OCI-LY1 (cell line): ENCODE measurements around the gene UCP2.

Experiments
- H2AFZ ChIP-seq: fragments of 200-600 bp; sonication (generic), shearing (Covaris generic); 2 replicates; pipeline ENCODE4 v1.6.0; 2014; ENCODE audit warnings: antibody characterized with exemption, mild to moderate bottlenecking, low read length
- H3F3A ChIP-seq: fragments of 200-600 bp; sonication (generic), shearing (Covaris generic); 2 replicates; pipeline ENCODE4 v1.6.0; 2014; ENCODE audit warnings: mild to moderate bottlenecking, antibody characterized with exemption, low read length, moderate library complexity; ENCODE audit not compliant: insufficient read depth
- H3K27ac ChIP-seq: fragments of 200-600 bp; sonication (generic); 2 replicates; pipeline ENCODE4 v1.5.1; 2014; ENCODE audit warnings: low read length, mixed run types, mild to moderate bottlenecking, low read depth; ENCODE audit not compliant: poor library complexity, severe bottlenecking
- H3K27me3 ChIP-seq: fragments of 200-600 bp; sonication (generic); 2 replicates; pipeline ENCODE4 v1.6.0; 2014; ENCODE audit warnings: antibody characterized with exemption, mild to moderate bottlenecking, low read length, moderate library complexity; ENCODE audit not compliant: insufficient read depth
- H3K36me3 ChIP-seq: fragments of 200-600 bp; sonication (generic); 2 replicates; pipeline ENCODE4 v1.6.1; 2014; ENCODE audit warnings: mild to moderate bottlenecking, antibody characterized with exemption, low read length, moderate library complexity, mixed read lengths; ENCODE audit not compliant: insufficient read depth
- H3K4me1 ChIP-seq: fragments of 200-600 bp; sonication (generic); 2 replicates; pipeline ENCODE4 v1.5.1; 2014; ENCODE audit warnings: mild to moderate bottlenecking, low read length, moderate library complexity; ENCODE audit not compliant: insufficient read depth, severe bottlenecking
- H3K4me2 ChIP-seq: fragments of 200-600 bp; sonication (generic), shearing (Covaris generic); 2 replicates; pipeline ENCODE4 v1.6.1; 2014; ENCODE audit warnings: low read length
- H3K4me3 ChIP-seq: fragments of 200-600 bp; sonication (generic); 2 replicates; pipeline ENCODE4 v1.5.1; 2014; ENCODE audit warnings: low read length, low read depth, mild to moderate bottlenecking, mixed read lengths; ENCODE audit not compliant: poor library complexity, severe bottlenecking
- H3K79me2 ChIP-seq: fragments of 200-600 bp; shearing (Covaris generic); 2 replicates; pipeline ENCODE4 v1.6.1; 2016; ENCODE audit warnings: mixed run types, low read length, mixed read lengths; ENCODE audit not compliant: insufficient read depth
- H3K9ac ChIP-seq: fragments of 200-600 bp; sonication (generic), shearing (Covaris generic); 2 replicates; pipeline ENCODE4 v1.6.1; 2014; ENCODE audit warnings: mild to moderate bottlenecking, low read length, mixed read lengths
- H3K9me2 ChIP-seq: fragments of 200-600 bp; sonication (generic), shearing (Covaris generic); 2 replicates; pipeline ENCODE4 v1.6.1; 2014; ENCODE audit warnings: low read depth, mild to moderate bottlenecking, low read length, mixed read lengths
- H3K9me3 ChIP-seq: fragments of 200-600 bp; shearing (Covaris generic); 2 replicates; pipeline ENCODE4 v1.6.1; 2014; ENCODE audit warnings: low read length, mixed read lengths
- H4K20me1 ChIP-seq: fragments of 200-600 bp; sonication (generic), shearing (Covaris generic); 2 replicates; pipeline ENCODE4 v1.6.0; 2016; ENCODE audit warnings: mild to moderate bottlenecking, low read length; ENCODE audit not compliant: insufficient read depth
- EZH2 ChIP-seq: fragments of 200-600 bp; sonication (generic), shearing (Covaris generic); IDR thresholded peaks from 2 replicates; pipeline ENCODE4 v1.8.0; 2017; ENCODE audit warnings: borderline replicate concordance, mixed run types, mild to moderate bottlenecking, antibody characterized with exemption, low read length, moderate library complexity, mixed read lengths
- TF ChIP-seq, protein P1 (sequence below): fragments of 200-600 bp; sonication (generic), shearing (Covaris generic); IDR thresholded peaks from 2 replicates; pipeline ENCODE4 v1.5.1; 2017; ENCODE audit warnings: mild to moderate bottlenecking, antibody characterized with exemption, low read length, moderate library complexity, mixed read lengths

UCP2 gene

DNA sequence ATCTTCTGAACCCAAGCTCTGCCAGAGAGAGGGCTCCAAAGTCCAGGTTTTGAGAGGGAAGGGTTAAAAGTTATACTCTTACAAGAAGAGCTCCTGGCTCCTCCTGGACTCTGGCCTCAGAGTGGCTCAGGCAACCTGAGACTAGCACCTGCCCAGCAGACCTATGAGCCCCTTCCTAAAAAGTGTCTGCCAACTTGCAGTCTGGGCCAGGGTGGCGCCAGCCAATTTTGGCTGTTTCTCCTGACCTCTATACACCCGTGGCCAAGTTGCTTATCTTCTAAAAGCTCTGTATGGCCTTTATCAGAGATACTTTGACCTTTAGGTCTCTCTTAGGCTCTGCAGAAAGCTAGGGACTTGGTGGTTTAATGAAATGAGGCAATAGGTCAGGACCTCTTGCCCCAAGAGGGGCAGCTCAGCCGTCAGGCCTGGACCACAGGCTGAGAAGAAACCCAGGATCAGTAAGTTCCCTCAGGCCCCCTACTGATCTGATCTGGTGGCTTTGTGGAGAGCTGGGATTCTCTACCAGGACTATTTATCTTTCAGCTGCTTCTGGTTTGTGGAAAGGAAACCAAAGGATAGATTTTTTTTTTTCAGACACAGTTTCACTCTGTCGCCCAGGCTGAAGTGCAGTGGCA, 36.6 kb upstream of the UCP2 start:
- Histone ChIP-seq H3K4me2 (no peak overlapping the region), H3F3A (no peaks in the 10 kb centered on the region), H3K4me1 (peaks cover 16% of the 10 kb centered on the region), H3K79me2 (no peaks in the 10 kb centered on the region), H3K9me2 (no peaks in the 10 kb centered on the region), H3K9ac (no peak overlapping the region), H3K36me3 (peaks cover 3% of the 10 kb centered on the region; the same call in 1 of the 2 replicates), H3K9me3 (no peaks in the 10 kb centered on the region), H3K27ac (no peak overlapping the region), H3K4me3 (no peak overlapping the region), H3K27me3 (no peaks in the 10 kb centered on the region), H4K20me1 (no peaks in the 10 kb centered on the region), H2AFZ (no peak overlapping the region)
- TF ChIP-seq, protein P1, sequence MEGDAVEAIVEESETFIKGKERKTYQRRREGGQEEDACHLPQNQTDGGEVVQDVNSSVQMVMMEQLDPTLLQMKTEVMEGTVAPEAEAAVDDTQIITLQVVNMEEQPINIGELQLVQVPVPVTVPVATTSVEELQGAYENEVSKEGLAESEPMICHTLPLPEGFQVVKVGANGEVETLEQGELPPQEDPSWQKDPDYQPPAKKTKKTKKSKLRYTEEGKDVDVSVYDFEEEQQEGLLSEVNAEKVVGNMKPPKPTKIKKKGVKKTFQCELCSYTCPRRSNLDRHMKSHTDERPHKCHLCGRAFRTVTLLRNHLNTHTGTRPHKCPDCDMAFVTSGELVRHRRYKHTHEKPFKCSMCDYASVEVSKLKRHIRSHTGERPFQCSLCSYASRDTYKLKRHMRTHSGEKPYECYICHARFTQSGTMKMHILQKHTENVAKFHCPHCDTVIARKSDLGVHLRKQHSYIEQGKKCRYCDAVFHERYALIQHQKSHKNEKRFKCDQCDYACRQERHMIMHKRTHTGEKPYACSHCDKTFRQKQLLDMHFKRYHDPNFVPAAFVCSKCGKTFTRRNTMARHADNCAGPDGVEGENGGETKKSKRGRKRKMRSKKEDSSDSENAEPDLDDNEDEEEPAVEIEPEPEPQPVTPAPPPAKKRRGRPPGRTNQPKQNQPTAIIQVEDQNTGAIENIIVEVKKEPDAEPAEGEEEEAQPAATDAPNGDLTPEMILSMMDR: no peak
- no peak for TF ChIP-seq EZH2

DNA sequence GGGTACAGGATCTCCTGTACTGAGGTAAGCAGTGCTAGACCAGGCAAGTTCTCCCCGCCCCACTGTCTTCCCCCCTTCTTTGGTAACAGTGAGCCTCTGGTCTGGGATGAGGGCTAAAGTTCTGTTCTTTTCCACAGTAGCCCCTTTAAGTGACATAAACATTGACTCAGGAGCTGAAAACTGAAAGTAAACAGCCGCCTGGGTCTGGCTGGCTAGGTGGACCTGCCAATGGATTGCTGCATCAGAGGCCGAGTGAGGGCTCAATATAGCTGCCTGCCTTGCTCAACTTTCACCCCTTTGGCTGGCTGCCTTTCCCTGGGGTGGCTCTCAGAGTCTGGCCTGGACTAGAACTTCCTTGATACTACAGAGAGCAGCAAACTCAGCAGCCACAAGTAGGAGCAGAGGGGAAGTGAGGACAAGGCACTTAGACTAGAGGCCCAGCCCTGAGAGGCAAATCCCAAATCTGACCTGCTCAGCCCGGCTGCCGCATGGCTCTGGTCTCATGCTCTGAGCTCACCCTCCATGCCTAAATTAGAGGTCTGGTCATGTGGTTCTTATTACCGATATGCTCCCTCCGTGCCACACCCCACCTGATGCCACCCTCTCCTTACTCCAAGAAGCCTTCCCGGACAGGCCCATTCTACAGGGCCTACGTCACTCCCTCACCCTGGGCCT, 35.8 kb upstream of the UCP2 start:
- no peak overlapping the region for H3K9ac ChIP-seq
- no peak overlapping the region for H3K27ac ChIP-seq
- H3K9me2 ChIP-seq: no peaks in the 10 kb centered on the region
- no peak for TF ChIP-seq EZH2
- TF ChIP-seq, protein P1: no peak
- no peaks in the 10 kb centered on the region for H3K27me3 ChIP-seq
- peaks cover 16% of the 10 kb centered on the region for H3K4me1 ChIP-seq
- no peaks in the 10 kb centered on the region for H4K20me1 ChIP-seq
- no peaks in the 10 kb centered on the region for H3K79me2 ChIP-seq
- H2AFZ ChIP-seq: no peak overlapping the region
- H3K36me3 ChIP-seq: no peaks in the 10 kb centered on the region; the same call in 1 of the 2 replicates
- H3K9me3 ChIP-seq: no peaks in the 10 kb centered on the region
- H3F3A ChIP-seq: no peaks in the 10 kb centered on the region
- no peak overlapping the region for H3K4me2 ChIP-seq
- no peak overlapping the region for H3K4me3 ChIP-seq

DNA sequence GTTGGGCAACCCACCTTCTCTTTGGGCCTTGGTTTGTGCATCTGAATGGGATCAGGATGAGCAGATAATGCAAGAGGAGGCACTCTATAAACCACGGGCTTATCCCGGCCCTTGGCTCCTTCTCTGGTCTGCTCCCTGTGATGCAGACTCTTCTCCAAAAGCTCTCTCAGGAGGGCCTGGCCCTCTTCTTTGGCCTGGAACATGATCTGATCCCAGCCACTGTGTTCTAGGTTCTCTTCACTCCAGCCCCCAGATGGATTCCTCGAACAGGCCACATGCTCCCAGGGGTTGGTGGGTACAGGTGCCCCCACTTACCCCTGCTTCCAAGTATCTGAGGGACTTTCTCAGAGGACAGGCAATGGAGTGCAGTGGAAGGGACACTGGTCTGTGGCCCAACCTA, 35.0 kb upstream of the UCP2 start:
- Histone ChIP-seq H3K9me3 (no peaks in the 10 kb centered on the region), H3K79me2 (no peaks in the 10 kb centered on the region), H3K27me3 (no peaks in the 10 kb centered on the region), H3F3A (no peaks in the 10 kb centered on the region), H3K4me2 (no peak overlapping the region), H3K4me1 (peaks cover 16% of the 10 kb centered on the region), H3K9me2 (no peaks in the 10 kb centered on the region), H3K9ac (no peak overlapping the region), H3K4me3 (no peak overlapping the region), H3K27ac (no peak overlapping the region), H4K20me1 (no peaks in the 10 kb centered on the region), H2AFZ (no peak overlapping the region), H3K36me3 (no peaks in the 10 kb centered on the region; the same call in 1 of the 2 replicates)
- TF ChIP-seq, protein P1: no peak
- TF ChIP-seq EZH2: no peak
